Measurements from ENCODE around the gene PTBP1. TPM values are rescaled to one million over a fixed set of nuclear protein-coding genes. Genes with fewer than 3 reads are reported as not detected.

Gene PTBP1
- total and polyA plus RNA-seq, 4 donors, result 72.9 to 147 (median 87.3) TPM

DNA sequence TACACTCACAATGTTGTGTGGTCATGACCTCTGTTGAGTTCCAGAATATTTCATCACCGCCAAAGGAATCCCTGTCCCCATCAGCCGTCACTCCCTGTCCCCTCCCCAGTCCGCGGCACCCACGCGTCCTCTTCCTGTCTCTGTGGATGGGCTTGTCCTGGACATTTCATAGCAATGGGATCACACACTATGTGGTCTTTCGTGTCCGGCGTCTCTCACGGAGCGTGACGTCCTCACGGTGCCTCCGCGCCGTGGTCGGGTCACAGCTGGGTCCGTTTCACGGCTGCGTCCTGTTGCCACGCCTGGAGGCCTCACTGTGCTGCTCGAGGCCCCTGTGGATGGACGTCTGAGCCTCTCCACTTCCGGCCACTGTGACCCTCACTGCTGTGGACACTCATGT, 37.0 kb downstream of the PTBP1 start:
- DNase-seq (ENCODE audit: low spot score), result no peak
- H3K27ac ChIP-seq (ENCODE audit: low read depth in 1 of 2, low read length in 2 of 2), result no peak overlapping the region
- TF ChIP-seq HNF4G (IDR thresholded peaks at IDR 0.05) (no peak), GABPA (IDR thresholded peaks at IDR 0.05 in 1 of 2, conservative IDR thresholded peaks at IDR 0.05 in 1 of 2) (no peak), FOXA1 (IDR thresholded peaks at IDR 0.05) (no peak), JUND (IDR thresholded peaks at IDR 0.05) (no peak), NR2F2 (IDR thresholded peaks at IDR 0.05) (no peak), RAD21 (IDR thresholded peaks at IDR 0.05) (no peak), FOXA2 (IDR thresholded peaks at IDR 0.05) (no peak), YY1 (IDR thresholded peaks at IDR 0.05) (no peak), EGR1 (IDR thresholded peaks at IDR 0.05; ENCODE audit: low read depth in 2 of 2) (no peak), RXRA (IDR thresholded peaks at IDR 0.05) (no peak), TAF1 (conservative IDR thresholded peaks at IDR 0.05) (no peak), SP1 (IDR thresholded peaks at IDR 0.05) (no peak), HNF4A (conservative IDR thresholded peaks at IDR 0.05) (no peak)
- TF ChIP-seq, protein P1, sequence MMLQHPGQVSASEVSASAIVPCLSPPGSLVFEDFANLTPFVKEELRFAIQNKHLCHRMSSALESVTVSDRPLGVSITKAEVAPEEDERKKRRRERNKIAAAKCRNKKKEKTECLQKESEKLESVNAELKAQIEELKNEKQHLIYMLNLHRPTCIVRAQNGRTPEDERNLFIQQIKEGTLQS (IDR thresholded peaks at IDR 0.05), result no peak
- TF ChIP-seq, protein P2, sequence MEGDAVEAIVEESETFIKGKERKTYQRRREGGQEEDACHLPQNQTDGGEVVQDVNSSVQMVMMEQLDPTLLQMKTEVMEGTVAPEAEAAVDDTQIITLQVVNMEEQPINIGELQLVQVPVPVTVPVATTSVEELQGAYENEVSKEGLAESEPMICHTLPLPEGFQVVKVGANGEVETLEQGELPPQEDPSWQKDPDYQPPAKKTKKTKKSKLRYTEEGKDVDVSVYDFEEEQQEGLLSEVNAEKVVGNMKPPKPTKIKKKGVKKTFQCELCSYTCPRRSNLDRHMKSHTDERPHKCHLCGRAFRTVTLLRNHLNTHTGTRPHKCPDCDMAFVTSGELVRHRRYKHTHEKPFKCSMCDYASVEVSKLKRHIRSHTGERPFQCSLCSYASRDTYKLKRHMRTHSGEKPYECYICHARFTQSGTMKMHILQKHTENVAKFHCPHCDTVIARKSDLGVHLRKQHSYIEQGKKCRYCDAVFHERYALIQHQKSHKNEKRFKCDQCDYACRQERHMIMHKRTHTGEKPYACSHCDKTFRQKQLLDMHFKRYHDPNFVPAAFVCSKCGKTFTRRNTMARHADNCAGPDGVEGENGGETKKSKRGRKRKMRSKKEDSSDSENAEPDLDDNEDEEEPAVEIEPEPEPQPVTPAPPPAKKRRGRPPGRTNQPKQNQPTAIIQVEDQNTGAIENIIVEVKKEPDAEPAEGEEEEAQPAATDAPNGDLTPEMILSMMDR (IDR thresholded peaks at IDR 0.05; ENCODE audit: low read depth, low read length, missing input control), result no peak
- TF ChIP-seq, protein P3, sequence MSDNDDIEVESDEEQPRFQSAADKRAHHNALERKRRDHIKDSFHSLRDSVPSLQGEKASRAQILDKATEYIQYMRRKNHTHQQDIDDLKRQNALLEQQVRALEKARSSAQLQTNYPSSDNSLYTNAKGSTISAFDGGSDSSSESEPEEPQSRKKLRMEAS (IDR thresholded peaks at IDR 0.05), result no peak
- TF ChIP-seq, protein P4, sequence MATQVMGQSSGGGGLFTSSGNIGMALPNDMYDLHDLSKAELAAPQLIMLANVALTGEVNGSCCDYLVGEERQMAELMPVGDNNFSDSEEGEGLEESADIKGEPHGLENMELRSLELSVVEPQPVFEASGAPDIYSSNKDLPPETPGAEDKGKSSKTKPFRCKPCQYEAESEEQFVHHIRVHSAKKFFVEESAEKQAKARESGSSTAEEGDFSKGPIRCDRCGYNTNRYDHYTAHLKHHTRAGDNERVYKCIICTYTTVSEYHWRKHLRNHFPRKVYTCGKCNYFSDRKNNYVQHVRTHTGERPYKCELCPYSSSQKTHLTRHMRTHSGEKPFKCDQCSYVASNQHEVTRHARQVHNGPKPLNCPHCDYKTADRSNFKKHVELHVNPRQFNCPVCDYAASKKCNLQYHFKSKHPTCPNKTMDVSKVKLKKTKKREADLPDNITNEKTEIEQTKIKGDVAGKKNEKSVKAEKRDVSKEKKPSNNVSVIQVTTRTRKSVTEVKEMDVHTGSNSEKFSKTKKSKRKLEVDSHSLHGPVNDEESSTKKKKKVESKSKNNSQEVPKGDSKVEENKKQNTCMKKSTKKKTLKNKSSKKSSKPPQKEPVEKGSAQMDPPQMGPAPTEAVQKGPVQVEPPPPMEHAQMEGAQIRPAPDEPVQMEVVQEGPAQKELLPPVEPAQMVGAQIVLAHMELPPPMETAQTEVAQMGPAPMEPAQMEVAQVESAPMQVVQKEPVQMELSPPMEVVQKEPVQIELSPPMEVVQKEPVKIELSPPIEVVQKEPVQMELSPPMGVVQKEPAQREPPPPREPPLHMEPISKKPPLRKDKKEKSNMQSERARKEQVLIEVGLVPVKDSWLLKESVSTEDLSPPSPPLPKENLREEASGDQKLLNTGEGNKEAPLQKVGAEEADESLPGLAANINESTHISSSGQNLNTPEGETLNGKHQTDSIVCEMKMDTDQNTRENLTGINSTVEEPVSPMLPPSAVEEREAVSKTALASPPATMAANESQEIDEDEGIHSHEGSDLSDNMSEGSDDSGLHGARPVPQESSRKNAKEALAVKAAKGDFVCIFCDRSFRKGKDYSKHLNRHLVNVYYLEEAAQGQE (IDR thresholded peaks at IDR 0.05), result no peak
- TF ChIP-seq, protein P5, sequence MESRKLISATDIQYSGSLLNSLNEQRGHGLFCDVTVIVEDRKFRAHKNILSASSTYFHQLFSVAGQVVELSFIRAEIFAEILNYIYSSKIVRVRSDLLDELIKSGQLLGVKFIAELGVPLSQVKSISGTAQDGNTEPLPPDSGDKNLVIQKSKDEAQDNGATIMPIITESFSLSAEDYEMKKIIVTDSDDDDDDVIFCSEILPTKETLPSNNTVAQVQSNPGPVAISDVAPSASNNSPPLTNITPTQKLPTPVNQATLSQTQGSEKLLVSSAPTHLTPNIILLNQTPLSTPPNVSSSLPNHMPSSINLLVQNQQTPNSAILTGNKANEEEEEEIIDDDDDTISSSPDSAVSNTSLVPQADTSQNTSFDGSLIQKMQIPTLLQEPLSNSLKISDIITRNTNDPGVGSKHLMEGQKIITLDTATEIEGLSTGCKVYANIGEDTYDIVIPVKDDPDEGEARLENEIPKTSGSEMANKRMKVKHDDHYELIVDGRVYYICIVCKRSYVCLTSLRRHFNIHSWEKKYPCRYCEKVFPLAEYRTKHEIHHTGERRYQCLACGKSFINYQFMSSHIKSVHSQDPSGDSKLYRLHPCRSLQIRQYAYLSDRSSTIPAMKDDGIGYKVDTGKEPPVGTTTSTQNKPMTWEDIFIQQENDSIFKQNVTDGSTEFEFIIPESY (IDR thresholded peaks at IDR 0.05), result no peak
- 74% methylated on average over 24 of the region's 24 CpGs for WGBS
- no peaks in the 10 kb centered on the region for H3K36me3 ChIP-seq (ENCODE audit: control insufficient read depth in 4 of 4, insufficient read depth in 3 of 4, low read depth in 1 of 4, low read length in 3 of 4)
- no peak overlapping the region for H3K4me3 ChIP-seq (ENCODE audit: low read depth in 1 of 3, low read length in 3 of 3)
- no peaks in the 10 kb centered on the region for H3K9me3 ChIP-seq (ENCODE audit: control insufficient read depth in 4 of 4, low read length in 3 of 4)
- H3K27me3 ChIP-seq (ENCODE audit: control insufficient read depth in 4 of 4, insufficient read depth in 4 of 4, low read length in 3 of 4), result no peaks in the 10 kb centered on the region
- no peak overlapping the region for H3K9ac ChIP-seq (ENCODE audit: low read depth in 1 of 2, low read length in 2 of 2)
- H3K4me1 ChIP-seq (ENCODE audit: control insufficient read depth in 4 of 4, insufficient read depth in 4 of 4, low read length in 3 of 4), result peaks cover 0 to 4% (median 1%) of the 10 kb centered on the region in 4 donors

All from liver (tissue), 9 donors.